HFF-Myc (cell line): ENCODE measurements around the gene PKMYT1.
A peak's percentile ranks its signal among the peaks of the same experiment; 100 is the strongest.

Experiments
- DNase-seq: peaks from one replicate; pipeline ENCODE4 v3.0.0-alpha.2; 2011; ENCODE audit warnings: low read depth; ENCODE audit errors: extremely low read depth
- H3K4me3 ChIP-seq: replicated peaks from 2 replicates; pipeline ENCODE4 v1.5.1; 2011; ENCODE audit warnings: low read depth, mild to moderate bottlenecking, control low read depth, low read length
- TF ChIP-seq, protein P1 (sequence below): IDR thresholded peaks from 2 replicates; pipeline ENCODE4 v1.5.1; 2012; ENCODE audit warnings: mild to moderate bottlenecking, low read depth, low read length, control low read depth; ENCODE audit errors: missing control alignments

PKMYT1 gene

DNA sequence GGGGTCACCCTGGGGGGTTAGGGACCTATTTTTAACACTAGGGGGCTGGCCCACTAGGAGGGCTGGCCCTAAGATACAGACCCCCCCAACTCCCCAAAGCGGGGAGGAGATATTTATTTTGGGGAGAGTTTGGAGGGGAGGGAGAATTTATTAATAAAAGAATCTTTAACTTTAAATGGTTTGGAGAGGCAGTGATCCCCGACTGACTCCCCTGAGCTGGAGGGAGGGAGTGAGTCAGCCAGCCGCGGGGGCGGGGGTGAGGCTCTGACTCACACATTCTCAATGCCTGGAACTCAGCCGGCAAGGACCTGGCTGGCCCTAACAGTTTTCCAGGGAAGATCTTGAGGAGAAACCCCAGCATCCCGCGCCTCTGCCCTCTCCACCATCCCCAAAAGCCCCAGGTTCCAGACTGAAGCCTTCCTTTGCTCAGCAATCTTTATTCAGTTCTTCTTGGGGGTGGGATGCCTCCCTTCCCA is 42.0 kb upstream of the PKMYT1 start:
- DNase-seq = peak; percentile 88

DNA sequence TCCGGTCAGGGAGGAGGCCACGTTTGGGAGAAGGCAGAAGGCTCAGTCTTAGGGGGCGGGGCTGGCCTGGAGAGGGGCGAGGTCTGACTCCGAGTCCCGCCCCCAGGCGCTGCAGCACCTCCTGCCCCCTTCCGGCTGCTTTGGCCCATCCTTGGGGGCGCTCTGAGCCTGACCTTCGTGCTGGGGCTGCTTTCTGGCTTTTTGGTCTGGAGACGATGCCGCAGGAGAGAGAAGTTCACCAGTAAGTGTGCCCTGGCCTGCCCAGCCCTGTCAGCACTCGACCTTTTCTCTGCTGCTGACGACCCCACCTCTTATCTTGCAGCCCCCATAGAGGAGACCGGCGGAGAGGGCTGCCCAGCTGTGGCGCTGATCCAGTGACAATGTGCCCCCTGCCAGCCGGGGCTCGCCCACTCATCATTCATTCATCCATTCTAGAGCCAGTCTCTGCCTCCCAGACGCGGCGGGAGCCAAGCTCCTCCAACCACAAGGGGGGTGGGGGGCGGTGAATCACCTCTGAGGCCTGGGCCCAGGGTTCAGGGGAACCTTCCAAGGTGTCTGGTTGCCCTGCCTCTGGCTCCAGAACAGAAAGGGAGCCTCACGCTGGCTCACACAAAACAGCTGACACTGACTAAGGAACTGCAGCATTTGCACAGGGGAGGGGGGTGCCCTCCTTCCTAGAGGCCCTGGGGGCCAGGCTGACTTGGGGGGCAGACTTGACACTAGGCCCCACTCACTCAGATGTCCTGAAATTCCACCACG is 41.4 kb upstream of the PKMYT1 start:
- peak overlapping the region; percentile 96 for H3K4me3 ChIP-seq
- peak; percentile 67 for DNase-seq
- TF ChIP-seq, protein P1, sequence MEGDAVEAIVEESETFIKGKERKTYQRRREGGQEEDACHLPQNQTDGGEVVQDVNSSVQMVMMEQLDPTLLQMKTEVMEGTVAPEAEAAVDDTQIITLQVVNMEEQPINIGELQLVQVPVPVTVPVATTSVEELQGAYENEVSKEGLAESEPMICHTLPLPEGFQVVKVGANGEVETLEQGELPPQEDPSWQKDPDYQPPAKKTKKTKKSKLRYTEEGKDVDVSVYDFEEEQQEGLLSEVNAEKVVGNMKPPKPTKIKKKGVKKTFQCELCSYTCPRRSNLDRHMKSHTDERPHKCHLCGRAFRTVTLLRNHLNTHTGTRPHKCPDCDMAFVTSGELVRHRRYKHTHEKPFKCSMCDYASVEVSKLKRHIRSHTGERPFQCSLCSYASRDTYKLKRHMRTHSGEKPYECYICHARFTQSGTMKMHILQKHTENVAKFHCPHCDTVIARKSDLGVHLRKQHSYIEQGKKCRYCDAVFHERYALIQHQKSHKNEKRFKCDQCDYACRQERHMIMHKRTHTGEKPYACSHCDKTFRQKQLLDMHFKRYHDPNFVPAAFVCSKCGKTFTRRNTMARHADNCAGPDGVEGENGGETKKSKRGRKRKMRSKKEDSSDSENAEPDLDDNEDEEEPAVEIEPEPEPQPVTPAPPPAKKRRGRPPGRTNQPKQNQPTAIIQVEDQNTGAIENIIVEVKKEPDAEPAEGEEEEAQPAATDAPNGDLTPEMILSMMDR = peak; percentile 38

More for the DNA sequence above, 42.0 kb upstream of the PKMYT1 start:
- H3K4me3 ChIP-seq = peak overlapping the region; percentile 96
- TF ChIP-seq, protein P1 = no peak

DNA sequence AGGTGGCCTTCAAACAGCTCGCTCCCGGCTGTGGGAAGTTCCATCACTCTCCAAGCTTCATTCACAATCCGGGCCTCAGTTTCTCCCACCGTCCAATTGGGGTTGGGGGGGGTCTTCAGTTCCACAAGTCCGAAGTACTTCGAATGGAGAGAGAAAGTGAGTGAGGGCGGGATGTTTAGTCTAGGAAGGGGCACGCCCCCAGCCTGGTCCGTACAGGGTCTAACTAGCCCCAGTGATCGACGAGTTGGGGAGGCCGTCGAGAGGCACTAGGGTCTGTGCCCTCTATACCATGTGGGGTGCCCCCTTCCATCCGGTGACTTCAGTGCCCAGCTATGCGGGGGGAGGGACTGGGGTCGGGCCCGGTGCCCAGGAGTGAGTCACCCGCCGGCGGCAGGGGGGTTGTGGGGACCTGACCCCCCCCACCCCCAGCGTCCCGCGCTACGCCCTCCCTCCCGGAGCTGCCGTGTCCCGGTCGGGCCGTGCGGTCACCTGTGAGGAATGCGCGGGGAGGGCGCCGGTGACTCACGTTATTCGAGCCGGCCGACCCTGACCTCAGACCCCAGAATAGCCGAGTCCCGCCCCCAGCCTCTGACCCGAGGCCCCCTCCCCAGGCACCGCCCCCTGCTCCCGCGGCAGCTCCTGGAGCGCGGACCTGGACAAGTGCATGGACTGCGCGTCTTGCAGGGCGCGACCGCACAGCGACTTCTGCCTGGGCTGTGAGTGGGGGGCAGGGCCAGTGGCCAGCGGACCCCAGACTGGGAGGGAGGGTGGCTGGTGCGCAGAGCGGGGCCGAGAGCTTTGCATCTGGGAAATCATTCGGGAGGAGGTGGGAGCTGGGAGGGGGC is 40.6 kb upstream of the PKMYT1 start:
- peak; percentile 64 for DNase-seq
- TF ChIP-seq, protein P1 = no peak
- peak overlapping the region; percentile 96 for H3K4me3 ChIP-seq

DNA sequence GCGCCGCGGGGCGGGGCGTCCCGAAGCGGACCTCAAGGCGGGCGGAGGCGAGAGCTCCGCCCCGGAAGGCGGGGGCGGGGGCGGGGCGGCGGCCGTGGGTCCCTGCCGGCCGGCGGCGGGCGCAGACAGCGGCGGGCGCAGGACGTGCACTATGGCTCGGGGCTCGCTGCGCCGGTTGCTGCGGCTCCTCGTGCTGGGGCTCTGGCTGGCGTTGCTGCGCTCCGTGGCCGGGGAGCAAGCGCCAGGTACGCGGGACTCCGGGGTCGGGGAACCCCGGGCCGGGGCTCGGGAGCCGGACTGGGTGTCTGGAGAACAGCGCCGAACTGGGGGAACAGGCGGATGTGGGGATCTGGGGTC is 40.0 kb upstream of the PKMYT1 start, which contains the start of gene TNFRSF12A:
TSS of gene TNFRSF12A (plus strand) at position 122 of the 357 bp plus-strand sequence. CDS start at position 152, 30 bp downstream.
- peak; percentile 9 for DNase-seq

DNA sequence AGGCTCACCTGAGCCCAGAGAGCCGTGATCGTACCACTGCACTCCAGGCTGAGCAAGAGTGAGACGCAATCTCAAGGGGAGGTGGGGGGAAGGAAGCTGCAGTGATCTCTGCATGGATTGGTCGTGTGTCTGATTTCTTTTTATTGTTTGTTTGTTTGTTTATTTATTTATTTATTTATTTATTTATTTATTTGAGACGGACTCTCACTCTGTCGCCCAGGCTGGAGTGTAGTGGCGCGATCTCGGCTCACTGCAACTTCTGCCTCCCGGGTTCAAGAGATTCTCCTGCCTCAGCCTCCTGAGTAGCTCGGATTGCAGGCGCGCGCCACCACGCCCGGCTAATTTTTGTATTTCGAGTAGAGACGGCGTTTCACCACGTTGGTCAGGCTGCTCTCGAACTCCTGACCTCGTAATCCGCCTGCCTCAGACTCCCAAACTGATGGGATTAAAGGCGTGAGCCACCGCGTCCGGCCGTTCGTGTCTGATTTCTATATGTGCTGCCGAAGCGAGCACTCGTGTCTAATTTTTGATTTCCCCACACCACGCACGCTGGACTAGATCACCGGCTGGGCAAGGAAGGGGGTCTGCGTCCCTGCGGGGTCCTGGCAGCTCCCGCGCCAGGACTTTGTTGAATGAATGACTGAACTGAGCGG is 39.5 kb upstream of the PKMYT1 start:
- peak overlapping the region; percentile 96 for H3K4me3 ChIP-seq
- TF ChIP-seq, protein P1 = no peak
- no peak for DNase-seq

More for the DNA sequence above, 40.0 kb upstream of the PKMYT1 start, which contains the start of gene TNFRSF12A:
- peak within 1 kb of the TSS; percentile 96 for H3K4me3 ChIP-seq
- TF ChIP-seq, protein P1 = no peak

DNA sequence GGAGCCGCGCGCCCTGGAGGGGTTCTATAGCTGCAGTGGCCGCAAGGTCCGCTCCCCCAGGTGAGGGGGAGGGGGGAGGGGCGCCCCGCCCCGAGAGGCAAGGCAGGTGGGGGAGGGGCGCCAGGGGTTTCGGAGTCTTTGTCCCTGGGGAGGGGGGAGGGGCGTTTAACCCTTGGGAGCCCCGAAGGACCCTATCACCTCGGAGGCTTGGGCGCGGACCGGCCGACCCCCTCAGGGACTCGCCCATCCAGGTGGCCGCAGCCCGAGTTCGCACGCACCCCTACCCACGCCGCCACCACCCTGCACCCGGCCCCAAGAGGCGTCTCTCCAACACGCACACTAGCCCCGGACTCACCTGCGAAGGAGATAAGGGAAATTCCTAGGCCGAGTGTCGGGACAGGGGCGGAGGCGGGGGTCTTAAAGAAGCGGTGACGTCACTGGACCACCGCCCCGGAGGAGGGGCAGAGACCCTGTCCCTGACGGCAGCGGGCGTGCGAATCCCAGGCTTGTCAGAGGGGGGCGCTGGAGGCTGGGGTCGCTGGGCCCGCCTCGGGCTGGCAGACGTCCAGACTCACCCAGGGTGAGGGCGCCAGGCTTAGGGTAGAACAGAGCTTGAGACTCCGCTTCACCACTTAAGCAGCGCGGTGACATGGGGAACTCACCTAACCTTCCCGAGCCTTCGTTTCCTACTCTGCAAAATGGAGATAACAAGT is 37.7 kb upstream of the PKMYT1 start, which contains the start of gene CLDN6:
TSS of gene CLDN6 (minus strand) at position 390 of the 713 bp plus-strand sequence. CDS start 2,162 bp downstream, outside the sequence.
- H3K4me3 ChIP-seq = no peak within 1 kb of the TSS
- no peak for DNase-seq
- TF ChIP-seq, protein P1 = peak; percentile 22
